Mucosa of rectum (tissue), 2 donors: ENCODE measurements around the gene NRAP.

Experiments used
- H3K27ac ChIP-seq, 2 donors: one replicate each; pipeline ENCODE4 v1.7.0; 2013; ENCODE audit warnings: inconsistent platforms in 2 of 2, low read depth in 2 of 2, low read length in 2 of 2
- H3K27me3 ChIP-seq, 2 donors: one replicate each; pipeline ENCODE4 v1.7.0; 2013; ENCODE audit warnings: low read length in 2 of 2; ENCODE audit not compliant: control insufficient read depth in 2 of 2, insufficient read depth in 2 of 2
- H3K36me3 ChIP-seq, 2 donors: one replicate each; pipeline ENCODE4 v1.7.0; 2013; ENCODE audit warnings: low read length in 2 of 2; ENCODE audit not compliant: control insufficient read depth in 2 of 2, insufficient read depth in 2 of 2
- H3K4me1 ChIP-seq, 2 donors: one replicate each; pipeline ENCODE4 v1.7.0; 2013; ENCODE audit warnings: low read length in 2 of 2, mild to moderate bottlenecking in 1 of 2; ENCODE audit not compliant: control insufficient read depth in 2 of 2, insufficient read depth in 2 of 2
- H3K4me3 ChIP-seq, 2 donors: one replicate each; pipeline ENCODE4 v1.7.0; 2013; ENCODE audit warnings: low read length in 2 of 2
- H3K9ac ChIP-seq, 2 donors: one replicate each; pipeline ENCODE4 v1.7.0; 2013; ENCODE audit warnings: low read length in 2 of 2, low read depth in 1 of 2, mild to moderate bottlenecking in 1 of 2
- H3K9me3 ChIP-seq, 2 donors: one replicate each; pipeline ENCODE4 v1.7.0; 2013; ENCODE audit warnings: low read length in 2 of 2; ENCODE audit not compliant: control insufficient read depth in 2 of 2
- donor health status: healthy.
- donor health status: Normal muscosa, but diverticular disease.

Gene NRAP

DNA sequence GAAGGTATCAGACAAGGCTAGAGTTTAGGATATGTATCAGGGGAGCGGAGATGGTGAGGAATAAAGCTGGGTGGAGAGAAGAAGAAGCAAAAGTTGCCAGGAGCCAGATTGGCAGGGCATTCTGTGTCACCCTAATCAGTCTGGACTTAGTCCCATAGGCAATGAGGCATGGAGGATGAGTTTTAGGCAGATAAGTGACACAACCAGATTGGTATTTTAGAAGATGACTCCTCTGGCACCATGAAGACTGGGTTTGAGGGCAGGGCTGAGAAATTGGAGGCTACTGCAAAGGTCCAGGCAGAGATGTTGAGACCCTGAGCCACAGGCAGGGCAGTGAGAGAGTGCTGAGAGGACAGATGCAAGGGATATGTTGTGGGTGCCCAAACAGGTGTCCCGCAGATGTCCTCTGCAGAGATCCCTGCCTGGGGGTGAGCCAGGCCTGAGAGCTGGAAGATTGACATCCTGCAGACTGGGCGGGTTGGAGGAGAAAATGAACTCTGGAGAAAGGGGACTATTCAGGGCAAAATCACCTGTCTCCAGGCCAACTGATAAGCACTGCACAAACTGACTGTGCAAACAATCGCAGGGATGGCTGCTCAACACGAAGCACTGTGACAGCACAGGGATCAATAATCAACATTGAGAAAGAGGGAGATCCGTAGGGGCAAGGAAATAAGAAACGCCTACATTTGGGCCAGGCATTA lies 122.8 kb downstream of the NRAP start:
- H3K36me3 ChIP-seq, result no peaks in the 10 kb centered on the region
- H3K4me3 ChIP-seq, result no peak overlapping the region
- H3K9me3 ChIP-seq, result no peaks in the 10 kb centered on the region
- no peak overlapping the region for H3K27ac ChIP-seq
- no peaks in the 10 kb centered on the region for H3K27me3 ChIP-seq
- H3K9ac ChIP-seq, result no peak overlapping the region
- H3K4me1 ChIP-seq, result no peaks in the 10 kb centered on the region

DNA sequence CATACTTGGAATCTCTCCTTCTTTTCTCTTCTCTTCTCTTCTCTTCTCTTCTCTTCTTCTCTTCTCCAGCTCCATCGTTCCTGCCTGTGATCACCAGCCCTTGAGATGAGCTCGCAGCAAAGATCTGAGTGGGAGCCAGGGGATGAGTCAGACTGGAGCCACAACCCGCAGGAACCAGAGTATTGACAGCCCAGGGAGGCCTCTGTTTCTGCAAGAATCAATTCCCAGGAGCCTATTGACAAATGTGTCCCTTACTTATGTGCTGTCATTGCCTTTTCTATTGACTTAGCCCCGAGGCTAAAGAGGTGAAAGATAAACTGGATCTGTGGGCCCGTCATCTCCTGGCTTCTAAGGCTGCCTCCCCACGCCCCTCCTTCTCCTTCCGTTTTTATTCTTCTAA lies 124.1 kb downstream of the NRAP start:
- Histone ChIP-seq H3K4me1 (no peaks in the 10 kb centered on the region), H3K4me3 (no peak overlapping the region), H3K27ac (no peak overlapping the region), H3K9ac (no peak overlapping the region), H3K27me3 (no peaks in the 10 kb centered on the region), H3K9me3 (no peaks in the 10 kb centered on the region), H3K36me3 (no peaks in the 10 kb centered on the region)
